NCI-H187 (cell line): Measurements from ENCODE around the gene PTPRA.
"Not testable (repeated sequence)": the region's sequence is repeated elsewhere in the genome, so short reads cannot be mapped to it uniquely, and the experiment has no call there.

ENCODE experiments used
- DNase-seq, 2 experiments: peaks; one replicate each; lab custom pipeline; 2025; lab: John Stamatoyannopoulos, UW

PTPRA gene

GRCh38 chr20:3003416-3003815, 130.1 kb downstream of the PTPRA start:
- no peak for DNase-seq

GRCh38 chr20:3010985-3011723, 137.9 kb downstream of the PTPRA start:
- DNase-seq: peak in 1 of 2 experiments; percentile 17

- DNase-seq: no peak
These were observed 138.5 kb downstream of the PTPRA start for GRCh38 chr20:3011752-3012151.

- DNase-seq: no peak
These were observed 140.5 kb downstream of the PTPRA start for GRCh38 chr20:3013771-3014170.

GRCh38 chr20:3014179-3014578, 140.9 kb downstream of the PTPRA start:
- DNase-seq: no peak

- DNase-seq: no peak
These were observed 141.4 kb downstream of the PTPRA start for GRCh38 chr20:3014662-3015061.

GRCh38 chr20:3015302-3015701, 142.0 kb downstream of the PTPRA start:
- DNase-seq: not testable (repeated sequence)

GRCh38 chr20:3021327-3021726, 148.0 kb downstream of the PTPRA start:
- DNase-seq: no peak

- no peak for DNase-seq
These were observed 148.5 kb downstream of the PTPRA start for GRCh38 chr20:3021777-3022176.

- DNase-seq: not testable (repeated sequence)
These were observed 149.5 kb downstream of the PTPRA start for GRCh38 chr20:3022559-3023490.

- no peak for DNase-seq
These were observed 154.7 kb downstream of the PTPRA start for GRCh38 chr20:3027987-3028386.

GRCh38 chr20:3031524-3032147, 158.4 kb downstream of the PTPRA start:
- DNase-seq: no peak

GRCh38 chr20:3032624-3033023, 159.3 kb downstream of the PTPRA start:
- DNase-seq: no peak

GRCh38 chr20:3037654-3038053, 164.4 kb downstream of the PTPRA start:
- no peak for DNase-seq

- DNase-seq: no peak
These were observed 165.2 kb downstream of the PTPRA start for GRCh38 chr20:3038454-3038853.

- DNase-seq: no peak
These were observed 166.1 kb downstream of the PTPRA start for GRCh38 chr20:3039426-3039825.

GRCh38 chr20:3040086-3040485, 166.8 kb downstream of the PTPRA start:
- no peak for DNase-seq

- DNase-seq: no peak
These were observed 168.7 kb downstream of the PTPRA start for GRCh38 chr20:3041854-3042409.

GRCh38 chr20:3042625-3043024, 169.3 kb downstream of the PTPRA start:
- no peak for DNase-seq

GRCh38 chr20:3043322-3043721, 170.0 kb downstream of the PTPRA start, which contains the start of gene GNRH2:
GNRH2 (plus strand) TSS chr20:3043622; CDS start chr20:3044415, 793 bp downstream.
- DNase-seq: no peak

- DNase-seq: no peak
These were observed 171.2 kb downstream of the PTPRA start for GRCh38 chr20:3044336-3044965.
